HG03571 (cell line): ENCODE data around the gene FGF2.
"Not testable (repeated sequence)": the region's sequence is repeated elsewhere in the genome, so short reads cannot be mapped to it uniquely, and the experiment has no call there.

Source experiments
- ATAC-seq: cut with Tn5 transposase; IDR thresholded peaks from one replicate; pipeline ENCODE4 v1.9.1; 2021; ENCODE audit not compliant: unreplicated experiment

The FGF2 gene

GRCh38 chr4:122826553-122827257 is at the start of gene FGF2:
TSS of gene FGF2 (plus strand) at chr4:122826831. CDS start at chr4:122827175, 344 bp downstream.
- ATAC-seq, result peak; percentile 7

DNA sequence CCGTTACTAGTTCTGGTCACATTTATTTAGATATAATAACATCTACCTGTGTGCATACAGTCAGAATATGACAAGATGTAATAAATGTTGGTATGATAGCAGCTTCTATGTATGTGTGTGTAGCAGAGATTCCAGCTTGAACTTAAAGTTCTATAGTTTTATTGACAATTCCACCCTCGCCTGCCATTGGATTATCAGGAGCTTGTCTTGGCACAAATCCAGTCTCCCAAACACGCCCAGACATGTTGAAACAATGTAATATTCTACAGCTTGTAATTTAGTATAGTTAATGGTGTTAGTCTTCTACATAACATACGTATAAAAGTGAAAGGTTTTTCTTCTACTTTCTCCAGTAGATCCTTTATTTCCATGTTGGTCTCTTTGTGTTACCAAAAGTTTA is 49.7 kb upstream of the FGF2 start:
- no peak for ATAC-seq

- no peak for ATAC-seq
Observed at GRCh38 chr4:122777846-122778673, 48.6 kb upstream of the FGF2 start.

DNA sequence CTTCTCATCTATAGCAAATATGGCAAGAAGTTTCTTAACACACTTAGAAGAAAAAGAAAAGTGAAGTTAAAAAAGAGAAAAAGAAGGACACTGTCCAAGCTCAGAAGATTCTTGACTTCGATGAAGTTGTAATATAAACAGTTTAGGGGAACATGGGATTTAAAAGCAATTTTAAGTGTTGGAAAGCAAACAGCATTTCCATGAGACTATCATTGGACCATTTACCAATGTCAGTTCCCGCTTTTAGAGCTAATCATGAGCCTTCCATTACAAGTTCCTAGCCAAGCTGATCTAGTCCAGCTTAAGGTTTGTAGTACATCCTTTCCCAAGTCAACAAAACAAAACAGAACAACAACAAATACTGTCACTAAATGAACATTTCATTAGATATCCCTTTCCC is 45.1 kb upstream of the FGF2 start:
- ATAC-seq, result no peak

GRCh38 chr4:122783301-122784215 is 43.1 kb upstream of the FGF2 start:
- no peak for ATAC-seq

DNA sequence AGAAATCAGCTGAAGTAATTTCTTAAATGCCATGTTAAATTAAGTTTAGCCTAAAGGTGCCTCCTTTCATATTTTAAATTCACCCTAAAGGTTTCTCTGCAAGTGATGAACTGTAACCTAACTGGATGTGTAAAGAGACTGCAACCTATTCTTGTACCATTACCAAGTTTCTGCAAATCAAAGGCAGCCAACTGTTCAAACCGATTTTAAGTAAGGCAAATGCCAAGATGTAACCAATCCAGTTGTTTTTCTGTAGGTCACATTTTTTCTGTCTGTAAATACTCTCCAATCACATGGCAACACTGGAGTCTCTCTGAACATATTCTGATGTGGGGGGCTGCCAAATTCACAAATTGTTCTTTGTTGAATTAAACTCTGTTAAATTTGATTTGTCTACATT is 42.4 kb upstream of the FGF2 start:
- no peak for ATAC-seq

- ATAC-seq, result no peak
Observed at GRCh38 chr4:122785099-122785498, 41.5 kb upstream of the FGF2 start.

- not testable (repeated sequence) for ATAC-seq
Observed at GRCh38 chr4:122786296-122786695, 40.3 kb upstream of the FGF2 start.

GRCh38 chr4:122786920-122787319 is 39.7 kb upstream of the FGF2 start:
- not testable (repeated sequence) for ATAC-seq

DNA sequence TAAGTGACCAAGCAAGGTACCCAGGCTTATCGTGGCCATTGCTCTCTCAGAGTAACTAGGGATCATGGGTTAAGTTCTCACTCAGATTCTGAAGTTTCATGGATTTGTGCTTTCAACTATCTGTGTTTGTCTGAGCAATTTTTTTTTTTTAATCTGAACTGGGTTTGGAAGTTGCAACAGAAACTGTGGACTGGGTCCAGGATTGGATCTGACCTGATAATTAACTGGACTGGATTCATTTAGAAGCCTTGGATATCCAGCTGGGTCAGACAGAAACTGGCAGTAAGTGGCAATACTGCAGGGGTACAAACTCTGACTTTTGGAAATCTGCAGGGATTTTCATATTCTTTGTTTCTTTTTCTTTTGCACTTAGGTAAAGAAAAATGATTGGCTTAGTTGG is 38.7 kb upstream of the FGF2 start:
- no peak for ATAC-seq

- ATAC-seq, result no peak
Observed at GRCh38 chr4:122788935-122789334, 37.7 kb upstream of the FGF2 start.

DNA sequence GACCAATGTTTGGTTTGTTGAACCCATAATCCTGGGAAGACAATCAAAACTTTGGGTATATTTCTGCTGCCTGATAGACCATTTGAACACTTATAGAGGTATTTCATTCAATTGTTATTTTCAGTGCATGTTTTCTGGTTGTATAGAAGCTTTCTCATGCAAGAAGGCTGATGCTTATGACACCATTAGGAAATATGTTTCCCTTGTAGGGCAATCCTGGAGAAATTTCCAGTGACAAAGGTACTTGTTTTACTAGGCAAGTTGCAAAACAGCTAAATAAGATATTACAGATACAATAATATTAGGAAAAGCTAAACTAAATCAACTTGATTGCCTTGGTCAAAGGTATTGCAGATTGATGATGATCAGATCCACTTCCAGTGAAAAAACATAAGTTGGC is 32.8 kb upstream of the FGF2 start:
- ATAC-seq, result no peak

- no peak for ATAC-seq
Observed at GRCh38 chr4:122796801-122797404, 29.7 kb upstream of the FGF2 start.

DNA sequence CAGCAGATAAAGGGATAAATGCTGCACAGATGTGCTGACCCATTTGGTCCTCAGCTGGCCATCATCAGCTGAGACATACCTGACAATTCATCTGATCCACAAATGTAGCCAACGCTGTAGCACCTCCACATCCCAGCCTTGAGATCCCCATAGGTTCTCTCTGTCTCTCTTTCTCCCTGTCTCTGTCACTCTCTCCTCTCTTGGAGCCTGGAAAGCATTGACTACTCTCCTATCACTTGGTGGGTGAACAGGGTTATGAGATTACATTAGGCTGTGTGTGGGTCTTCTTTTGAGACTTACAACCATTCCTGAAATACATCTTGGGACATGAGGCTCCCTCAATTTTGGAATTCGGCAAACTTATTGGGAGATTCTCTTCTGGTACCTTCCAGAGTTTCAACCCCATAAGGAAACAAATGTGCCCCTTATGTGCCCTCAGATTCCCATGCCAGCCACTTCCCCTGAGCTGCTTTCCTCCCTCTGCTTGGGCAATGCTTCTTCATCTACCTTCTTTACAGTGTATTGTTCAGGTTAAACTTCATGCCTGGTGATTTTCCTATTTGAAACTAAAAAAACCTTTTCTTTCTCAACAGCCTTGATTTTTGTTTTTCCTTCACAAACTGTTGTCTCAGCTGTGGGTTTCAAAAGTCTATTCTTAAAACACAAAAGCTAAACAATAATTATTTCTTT is 29.1 kb upstream of the FGF2 start:
- ATAC-seq, result no peak

- ATAC-seq, result no peak
Observed at GRCh38 chr4:122798101-122798500, 28.5 kb upstream of the FGF2 start.

DNA sequence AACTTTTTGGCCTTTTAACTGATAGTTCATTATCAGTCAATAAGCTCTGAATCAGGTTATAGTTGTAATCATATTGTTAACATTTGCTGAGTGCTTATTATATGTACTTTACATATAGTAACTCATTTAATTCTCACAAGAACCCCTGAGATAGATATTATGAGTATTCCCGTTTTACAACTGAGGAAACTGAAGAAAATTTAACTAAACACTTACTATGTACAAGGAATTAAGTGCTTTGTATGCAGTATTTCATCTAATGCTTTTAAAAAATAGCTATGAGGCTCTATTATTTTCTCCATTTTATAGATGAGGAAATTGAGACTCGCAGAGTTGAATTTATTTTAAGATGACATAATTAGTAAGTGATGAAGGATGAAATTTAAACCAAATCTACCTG is 27.7 kb upstream of the FGF2 start:
- no peak for ATAC-seq

DNA sequence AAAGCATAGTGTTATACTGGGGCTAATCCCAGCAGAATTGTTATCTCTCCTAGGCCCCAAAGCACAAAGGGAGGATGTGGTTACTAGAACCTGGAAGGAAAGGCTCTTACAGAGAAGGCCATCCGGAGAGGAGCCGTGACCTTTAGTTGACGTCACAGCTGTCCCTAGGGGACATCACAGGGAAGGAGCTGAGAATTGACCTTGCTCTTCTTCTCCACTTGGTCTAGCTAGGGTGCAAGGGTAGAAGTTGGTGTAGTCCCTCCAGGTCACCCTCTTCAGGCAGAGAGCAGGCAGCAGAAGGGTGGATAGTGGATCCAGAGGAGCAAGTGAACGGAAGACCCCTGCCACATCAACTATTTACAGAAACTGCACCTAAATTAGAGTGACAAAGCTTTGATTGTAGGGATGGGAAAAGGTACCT is 22.8 kb upstream of the FGF2 start:
- no peak for ATAC-seq

DNA sequence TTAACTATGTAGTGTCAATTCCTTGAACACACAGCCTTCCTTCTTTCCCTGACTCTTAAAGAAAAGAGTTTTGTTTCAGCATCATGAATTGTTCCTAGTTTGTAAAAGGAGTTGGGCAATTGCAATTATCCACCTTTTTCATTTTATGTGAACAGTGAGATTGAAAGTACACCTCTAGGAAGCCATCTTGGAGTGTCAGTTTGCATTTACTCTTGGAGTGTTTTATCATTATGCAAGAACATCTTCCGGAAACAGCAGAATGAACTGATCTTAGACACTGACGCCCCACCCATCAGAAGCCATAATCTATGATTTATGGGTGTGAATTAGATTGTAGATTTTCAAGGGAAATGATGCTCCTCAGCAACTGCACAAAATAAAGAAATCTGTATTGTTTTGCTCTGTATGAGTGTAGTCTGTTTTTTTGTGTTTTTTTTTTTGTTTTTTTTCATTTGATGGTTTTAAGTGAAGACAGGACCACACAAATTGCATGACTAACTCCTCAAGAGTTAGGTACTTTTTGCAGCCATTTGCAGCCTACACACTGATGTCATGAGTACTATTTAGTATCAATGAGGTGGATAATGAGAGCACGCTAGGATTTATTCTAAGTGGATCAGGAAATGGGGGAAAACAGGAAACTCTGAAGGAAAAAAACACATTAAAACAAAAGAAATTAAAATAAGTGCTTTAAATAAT is 19.5 kb upstream of the FGF2 start:
- ATAC-seq, result no peak

GRCh38 chr4:122810669-122811068 is 16.0 kb upstream of the FGF2 start:
- ATAC-seq, result no peak

DNA sequence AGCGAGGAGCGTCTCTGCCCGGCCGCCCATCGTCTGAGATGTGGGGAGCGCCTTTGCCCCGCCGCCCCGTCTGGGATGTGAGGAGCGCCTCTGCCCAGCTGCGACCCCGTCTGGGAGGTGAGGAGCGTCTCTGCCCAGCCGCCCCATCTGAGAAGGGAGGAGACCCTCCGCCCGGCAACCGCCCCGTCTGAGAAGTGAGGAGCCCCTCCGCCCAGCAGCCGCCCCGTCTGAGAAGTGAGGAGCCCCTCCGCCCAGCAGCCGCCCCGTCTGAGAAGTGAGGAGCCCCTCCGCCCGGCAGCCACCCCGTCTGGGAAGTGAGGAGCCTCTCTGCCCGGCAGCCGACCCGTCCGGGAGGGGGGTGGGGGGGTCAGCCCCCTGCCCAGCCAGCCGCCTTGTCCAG is 14.8 kb upstream of the FGF2 start:
- not testable (repeated sequence) for ATAC-seq
